Fibroblast of peridontal ligament (primary cell): ENCODE results near the gene OBSL1.
A peak's percentile ranks its signal among the peaks of the same experiment; 100 is the strongest.

Experiments
- DNase-seq: peaks from one replicate; pipeline ENCODE4 v3.0.0-alpha.2; 2010; ENCODE audit errors: extremely low read depth

Gene OBSL1

DNA sequence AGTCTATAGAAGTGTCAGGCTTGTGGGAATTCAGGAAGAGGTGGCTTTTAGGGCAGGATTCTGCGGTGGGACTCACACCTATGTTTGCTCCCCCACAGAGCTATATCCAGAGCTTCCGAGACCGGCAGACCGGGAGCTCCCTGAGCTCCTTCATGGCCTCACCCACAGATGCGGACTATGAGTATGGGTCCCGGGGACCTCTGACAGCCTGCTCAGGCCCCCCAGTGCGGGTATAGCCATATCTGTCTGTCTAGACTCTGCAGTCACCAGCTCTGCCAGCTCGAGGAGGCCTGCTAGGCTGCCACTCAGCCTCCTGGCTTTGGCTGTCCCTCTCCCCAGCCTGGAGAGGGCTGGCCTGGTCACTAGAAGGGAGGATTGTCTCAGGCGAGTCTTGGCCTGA, 21.7 kb downstream of the OBSL1 start:
- DNase-seq = no peak

DNA sequence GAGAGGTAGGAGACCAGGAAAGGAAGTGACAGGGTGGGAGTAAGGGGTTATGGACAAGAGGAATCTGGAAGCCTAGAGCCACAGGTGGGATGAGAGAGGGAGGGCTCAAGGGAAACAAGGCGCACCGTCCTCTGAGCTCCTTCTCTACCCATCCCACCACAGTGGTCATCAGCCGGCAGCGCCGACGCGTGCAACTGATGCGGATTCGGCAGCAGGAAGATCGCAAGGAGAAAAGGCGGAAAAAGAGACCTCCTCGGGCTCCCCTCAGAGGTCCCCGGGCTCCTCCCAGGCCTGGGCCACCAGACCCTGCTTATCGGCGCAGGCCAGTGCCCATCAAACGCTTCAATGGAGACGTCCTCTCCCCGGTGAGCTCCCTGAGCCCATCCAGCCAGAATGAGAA, 22.3 kb downstream of the OBSL1 start:
- no peak for DNase-seq

DNA sequence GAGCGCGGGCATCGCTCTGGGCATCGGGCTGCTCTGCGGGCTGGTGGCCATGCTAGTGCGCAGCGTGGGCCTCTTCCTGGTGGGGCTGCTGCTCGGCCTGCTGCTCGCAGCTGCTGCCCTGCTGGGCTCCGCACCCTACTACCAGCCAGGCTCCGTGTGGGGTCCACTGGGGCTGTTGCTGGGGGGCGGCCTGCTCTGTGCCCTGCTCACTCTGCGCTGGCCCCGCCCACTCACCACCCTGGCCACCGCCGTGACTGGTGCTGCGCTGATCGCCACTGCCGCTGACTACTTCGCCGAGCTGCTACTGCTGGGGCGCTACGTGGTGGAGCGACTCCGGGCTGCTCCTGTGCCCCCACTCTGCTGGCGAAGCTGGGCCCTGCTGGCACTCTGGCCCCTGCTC, 23.7 kb downstream of the OBSL1 start:
- DNase-seq = no peak

DNA sequence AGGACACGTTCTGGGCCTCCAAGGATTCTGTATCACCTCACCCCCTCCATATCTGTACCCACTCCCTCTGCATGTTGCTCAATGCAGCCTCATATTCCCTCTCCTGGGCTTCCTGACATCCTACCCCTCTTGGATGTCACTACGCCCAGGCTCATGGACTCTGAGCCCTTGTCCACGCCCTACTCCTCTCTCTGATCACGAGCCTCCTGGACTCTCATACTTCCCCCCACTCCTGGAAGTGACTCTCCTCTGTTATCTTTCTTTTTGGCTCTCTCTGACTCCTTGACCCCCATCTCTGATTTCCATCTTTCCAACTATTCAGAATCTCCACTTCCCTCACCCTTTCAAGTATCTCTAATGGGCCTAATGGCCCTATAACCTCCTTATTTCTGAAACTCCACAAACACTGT, 25.4 kb downstream of the OBSL1 start:
- DNase-seq = no peak

DNA sequence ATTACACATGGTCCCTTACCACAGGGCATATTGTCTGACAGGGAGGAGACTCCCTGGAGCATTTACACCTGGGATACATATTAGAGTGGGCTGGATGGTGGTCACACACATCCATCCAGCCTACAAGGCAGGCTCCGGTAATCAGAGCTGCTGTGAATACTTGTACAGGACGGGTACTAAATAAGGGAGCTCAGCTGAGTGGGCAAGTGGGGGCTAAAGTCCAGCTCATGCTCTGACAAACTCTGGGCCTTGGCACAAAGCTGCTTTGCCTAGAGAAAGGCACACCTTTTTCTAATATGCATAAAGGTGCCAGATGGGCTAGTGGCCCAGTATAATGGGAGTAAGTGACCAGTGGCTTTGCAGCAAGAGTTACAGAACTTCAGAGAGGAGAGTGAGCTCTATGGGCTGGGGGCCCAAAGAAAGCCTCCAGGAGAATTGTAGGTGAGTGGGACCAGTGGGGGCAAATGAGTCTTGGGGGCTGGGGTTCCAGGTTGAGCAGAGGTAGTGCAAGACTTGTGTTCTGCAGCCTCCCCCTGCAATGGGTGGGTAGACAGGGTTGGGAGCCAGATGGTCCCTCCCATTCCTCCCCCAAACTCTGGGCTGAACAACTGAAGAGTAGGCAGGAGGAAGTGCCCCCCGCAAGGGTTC, 25.9 kb downstream of the OBSL1 start:
- DNase-seq = no peak

DNA sequence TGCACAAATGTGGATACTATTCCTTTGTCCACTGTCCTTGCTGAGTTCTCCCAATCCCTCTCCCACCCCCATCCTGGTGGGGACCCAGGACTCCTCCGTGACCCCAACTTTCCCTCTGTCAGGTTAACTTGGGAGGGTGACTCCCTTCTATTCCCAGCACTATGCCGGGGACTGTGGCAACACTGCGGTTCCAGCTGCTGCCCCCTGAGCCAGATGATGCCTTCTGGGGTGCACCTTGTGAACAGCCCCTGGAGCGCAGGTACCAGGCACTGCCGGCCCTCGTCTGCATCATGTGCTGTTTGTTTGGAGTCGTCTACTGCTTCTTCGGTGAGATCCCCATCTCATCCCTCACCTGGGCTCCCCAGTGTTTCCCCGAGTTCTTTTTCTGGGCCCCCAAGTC, 26.8 kb downstream of the OBSL1 start:
- no peak for DNase-seq

DNA sequence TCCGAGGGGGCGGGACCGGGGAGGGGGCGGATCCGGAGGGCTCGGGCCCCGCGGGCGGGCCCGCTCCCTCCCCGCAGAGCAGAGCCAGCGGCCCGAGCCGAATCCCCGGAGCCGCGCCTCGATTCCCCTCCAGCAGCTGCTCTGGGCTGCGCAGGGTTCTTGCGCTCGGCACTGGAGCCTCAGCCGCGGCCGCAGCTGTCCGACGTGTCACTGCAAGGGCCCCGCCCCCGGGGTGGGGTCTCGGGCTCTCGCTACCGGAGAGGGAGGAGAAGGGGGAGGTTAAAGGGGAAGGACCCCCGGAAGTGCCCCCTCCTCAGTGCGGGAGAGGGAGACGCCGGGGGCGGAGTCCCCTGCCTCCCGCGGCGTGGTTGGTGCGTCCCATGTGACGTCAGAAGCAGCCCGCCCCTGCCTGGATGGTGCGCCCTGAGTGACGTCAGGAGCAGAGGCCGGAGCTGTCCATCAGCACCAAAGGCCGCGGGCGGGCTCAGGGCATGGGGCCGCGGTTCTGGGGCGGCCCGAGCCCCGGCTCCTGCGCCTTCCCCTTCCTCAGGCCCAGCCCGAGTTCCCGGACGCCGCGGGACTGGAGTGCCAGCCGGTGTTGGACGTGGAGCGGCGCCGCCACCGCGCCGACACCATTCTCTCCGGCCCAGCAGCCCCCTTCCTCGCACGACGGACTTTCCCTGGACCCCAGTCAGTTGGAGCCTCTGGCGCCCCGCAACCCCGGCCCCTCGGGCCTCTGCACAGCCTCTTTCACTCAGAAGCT, 27.6 kb downstream of the OBSL1 start, which contains the start of the genes CHPF and TMEM198:
Gene CHPF (minus strand): TSS at position 214 of the 763 bp plus-strand sequence. CDS start 271 bp downstream, outside the sequence.
Gene TMEM198 (plus strand): TSS at position 433 of the 763 bp plus-strand sequence. CDS start 700 bp downstream, outside the sequence.
- DNase-seq = peak; percentile 97

DNA sequence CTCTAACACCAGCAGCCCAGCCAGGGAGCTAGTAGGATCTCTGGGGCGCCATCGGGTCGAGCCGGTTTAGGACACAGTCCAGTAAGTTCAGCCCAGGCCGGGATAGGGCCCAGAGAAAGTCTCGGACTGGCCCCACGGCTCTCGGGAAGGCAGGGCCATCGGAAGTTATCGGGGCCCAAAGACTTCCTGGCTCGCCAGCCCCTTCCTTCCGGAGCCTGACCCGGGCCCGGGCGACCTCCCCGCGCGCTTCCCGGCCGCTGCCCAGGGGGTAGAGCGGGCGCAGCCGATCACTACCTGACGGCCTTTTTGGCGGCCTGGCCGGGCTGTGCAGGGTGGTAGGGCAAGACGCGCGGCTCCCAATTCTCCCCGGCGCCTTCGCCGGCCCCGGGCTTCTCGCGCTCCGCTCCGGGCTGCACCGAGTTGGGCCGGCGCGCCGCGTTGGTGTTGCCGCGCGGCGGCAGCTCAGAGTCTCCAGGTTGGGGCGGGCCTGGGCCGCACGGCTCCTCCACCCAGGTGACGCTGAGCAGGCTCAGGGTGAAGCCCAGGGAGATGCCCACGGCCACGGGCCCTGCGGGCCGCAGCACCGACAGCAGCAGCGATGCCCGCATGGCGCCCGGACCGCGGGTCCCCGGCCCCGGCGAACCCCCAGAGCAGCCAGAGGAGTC, 28.3 kb downstream of the OBSL1 start:
- peak; percentile 14 for DNase-seq

DNA sequence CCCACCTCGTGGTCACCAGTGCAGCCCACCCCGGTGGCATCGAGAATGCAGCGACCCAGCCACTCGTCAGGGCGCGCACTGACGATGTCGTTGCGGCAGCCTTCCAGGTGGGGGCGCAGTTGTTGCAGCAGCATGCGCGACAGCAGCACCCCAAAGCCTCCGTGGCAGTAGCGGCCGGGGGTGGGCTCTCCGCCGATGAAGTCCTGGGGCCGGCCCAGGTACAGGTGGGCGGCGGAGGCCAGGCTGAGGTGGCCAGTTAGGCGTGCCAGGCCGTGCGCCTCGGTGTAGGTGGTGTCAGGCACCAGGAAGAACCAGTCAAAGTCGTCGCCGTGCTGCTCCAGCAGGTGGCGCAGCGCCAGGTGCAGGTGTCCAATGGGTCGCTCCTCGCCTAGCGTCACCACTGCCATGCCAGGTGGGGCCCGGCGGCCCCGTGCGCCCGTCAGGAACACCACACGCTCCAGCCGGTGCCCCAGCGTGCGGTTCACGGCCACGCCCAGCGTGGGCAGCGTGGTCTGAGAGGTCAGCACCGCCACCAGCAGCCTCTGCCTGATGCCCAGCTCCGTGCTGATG, 29.6 kb downstream of the OBSL1 start:
- DNase-seq = peak; percentile 40

DNA sequence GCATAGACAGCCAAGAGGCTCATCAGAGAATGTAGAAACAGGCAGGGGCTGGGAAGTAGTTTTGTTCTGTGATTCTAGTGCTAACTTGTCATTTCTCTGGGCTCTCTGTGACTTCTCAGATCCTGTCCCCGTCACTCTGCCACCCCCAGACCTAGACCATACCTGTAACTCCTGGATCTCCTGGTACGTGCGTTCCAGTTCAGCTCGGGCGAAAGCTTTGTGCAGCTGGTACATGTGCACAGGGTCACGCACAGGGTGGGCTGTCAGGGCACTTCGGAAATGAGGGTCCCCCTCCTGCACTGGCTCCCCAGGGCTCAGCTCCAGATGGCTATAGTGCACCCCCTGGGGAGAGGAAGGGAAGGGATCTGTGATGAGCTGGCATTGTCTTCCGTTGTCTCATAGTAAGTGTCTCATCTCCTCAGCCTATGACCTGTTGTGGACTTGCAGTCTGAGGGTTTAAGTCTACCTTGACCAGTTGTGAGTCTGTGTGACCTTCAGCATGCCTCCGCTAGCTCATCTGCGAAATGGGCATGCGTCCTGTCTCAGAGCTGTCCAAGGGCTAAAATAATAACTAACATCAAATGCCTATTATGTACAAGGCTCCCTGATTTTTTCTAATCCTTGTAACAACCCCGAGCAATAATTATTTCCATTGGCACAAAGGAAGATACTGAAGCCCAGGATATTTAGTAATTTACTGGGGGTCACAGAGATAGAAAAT, 30.4 kb downstream of the OBSL1 start:
- DNase-seq = no peak

DNA sequence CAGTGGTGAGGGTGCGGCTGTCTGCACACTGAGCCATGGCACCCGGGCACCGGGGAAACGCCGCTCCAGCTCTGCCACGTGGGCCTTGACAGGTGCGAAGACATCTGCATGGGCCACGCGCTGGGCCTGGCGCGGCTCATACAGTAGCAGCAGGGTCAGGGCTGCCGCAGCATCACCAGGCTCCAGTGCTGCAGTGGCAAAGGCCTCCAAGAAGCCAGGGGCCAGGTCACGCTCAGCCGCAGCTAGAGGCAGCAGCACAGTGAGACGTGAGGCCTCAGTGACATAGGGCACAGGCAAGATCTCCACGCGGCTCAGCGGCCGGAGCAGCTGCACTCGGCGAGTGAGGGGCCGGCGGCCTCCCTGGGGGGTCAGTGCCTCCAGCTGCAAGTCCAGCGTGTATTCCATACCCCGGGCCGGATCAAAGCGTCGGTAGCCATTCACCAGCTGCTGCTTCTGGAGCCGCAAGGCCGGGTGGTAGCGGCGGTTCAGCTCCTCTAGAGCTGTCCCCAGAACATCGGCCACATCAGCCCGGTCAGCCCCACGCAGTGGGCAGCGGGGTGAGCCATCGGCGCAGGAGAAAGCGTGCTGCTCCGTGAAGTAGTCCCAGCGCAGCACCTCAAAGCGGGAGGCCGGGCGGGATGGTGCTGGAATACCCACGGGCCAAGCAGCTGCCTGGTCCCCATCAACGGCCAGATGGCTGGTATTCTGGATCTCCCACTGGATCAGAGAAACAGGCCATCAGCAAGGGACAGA, 31.2 kb downstream of the OBSL1 start:
- DNase-seq = no peak

DNA sequence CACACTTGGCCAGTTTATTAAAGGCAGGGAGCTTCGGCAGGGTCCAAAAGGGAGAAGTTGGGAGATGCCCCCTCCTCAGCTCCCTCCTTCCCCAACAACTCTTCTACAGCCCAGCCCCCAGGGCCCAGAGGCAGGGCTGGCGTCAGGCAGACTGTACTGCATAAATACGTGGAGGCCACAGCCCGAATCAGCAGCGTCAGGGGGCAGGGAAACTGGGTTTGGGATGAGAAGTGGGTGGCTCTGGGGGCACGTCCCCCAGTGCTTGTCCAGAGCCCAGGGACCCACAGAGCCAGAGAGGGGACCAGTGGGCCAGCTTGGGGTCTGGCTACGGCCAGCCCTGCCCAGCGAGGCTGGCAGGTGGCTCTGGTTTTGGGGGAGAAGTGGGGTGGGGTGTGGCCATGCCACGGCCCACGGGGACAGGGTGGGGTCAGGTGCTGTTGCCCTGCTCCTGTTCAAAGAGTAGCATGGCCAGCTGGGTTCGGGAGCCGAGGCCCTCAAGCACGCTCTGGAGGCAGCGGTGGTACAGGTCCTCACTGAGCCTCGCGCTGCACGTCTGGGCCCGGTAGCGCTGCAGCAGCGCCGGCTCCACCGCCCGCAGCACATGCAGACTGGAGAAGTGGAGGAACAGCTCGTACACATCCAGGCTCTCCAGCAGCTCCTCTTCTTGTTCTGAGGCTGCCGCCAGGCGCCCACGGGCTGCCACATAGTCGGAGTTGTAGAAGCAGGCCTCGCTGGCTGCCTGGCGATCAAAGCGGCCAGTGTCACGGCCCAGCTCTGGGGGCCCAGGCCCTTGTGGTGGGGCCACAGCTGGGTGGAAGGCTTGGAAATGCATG, 32.2 kb downstream of the OBSL1 start:
- DNase-seq = no peak

DNA sequence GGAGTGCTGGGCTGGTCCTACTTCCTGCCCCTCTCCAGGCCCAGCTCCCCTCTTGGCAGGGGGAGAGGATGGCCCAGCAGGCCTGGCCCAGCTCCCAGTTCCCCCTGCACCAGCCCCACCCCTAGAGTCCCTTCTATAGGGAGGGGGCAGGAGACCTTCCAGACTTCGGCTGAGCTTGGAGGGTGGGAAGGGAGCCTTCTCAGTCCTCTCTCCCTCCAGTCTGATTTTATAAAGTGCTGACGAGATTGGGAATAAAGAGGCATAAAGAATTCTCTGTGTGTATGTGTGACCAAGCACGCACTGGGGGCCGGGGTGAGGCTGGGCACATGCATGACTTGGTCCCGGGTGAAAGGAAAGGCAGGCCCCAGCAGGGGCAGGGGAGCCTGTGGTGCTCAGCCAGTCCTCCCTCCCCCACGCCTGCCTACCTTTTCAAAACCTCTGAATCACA, 32.8 kb downstream of the OBSL1 start:
- no peak for DNase-seq

DNA sequence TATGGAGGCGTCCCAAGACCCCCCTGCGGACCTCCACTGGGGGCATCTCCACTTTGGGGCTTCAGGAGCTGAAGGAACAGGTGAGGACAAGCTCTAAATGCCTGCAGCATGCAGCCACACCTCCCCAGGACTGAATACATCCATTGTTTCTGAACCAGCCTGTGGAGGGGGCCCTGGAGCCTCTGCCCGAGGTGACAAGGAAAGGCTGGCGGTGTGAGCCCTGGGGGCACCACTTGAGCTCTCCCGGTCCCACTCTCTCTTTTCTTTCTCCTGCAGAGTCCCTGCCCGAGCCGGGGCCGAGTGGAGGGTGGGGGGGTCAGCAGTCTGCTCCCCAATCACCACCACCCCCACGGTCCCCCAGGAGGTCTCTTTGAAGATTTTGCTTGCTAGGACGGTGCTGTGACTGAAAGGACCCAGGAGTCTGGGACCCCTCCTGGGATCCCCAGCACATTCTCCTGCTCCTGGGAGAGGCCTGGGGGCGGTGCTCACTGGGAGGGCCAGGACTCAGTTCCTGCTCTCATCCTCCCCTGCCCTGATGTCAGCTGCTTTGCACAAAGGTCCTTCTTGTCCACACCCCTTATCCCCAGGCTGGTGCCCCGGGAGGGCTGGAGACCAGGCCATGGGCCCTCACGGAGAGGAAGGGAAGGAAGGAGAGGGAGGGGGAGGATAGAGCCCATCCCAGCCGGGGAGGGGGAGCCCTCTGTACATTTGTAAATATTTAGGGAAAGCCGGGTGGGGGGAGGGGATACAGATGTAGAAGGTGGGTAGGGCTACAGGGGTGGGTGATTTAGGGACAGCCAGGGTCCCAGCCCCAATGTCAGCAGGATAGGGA, 33.5 kb downstream of the OBSL1 start:
- no peak for DNase-seq

DNA sequence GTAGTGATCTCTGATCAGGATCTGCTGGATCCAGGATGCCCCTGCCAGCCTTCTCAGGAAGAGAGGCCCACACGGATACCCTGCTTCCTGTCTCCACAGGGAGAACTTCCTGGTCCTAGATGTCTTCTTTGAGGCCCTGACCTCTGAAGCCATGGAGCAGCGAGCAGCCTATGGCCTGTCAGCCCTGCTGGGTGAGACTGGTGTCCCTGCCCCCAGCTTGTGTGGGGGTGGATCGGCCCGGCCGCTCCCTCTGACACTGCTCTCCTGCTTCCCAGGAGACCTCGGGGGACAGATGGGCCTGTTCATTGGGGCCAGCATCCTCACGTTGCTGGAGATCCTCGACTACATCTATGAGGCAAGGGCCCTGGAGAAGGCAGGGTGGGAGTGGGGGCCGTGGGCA, 34.4 kb downstream of the OBSL1 start:
- no peak for DNase-seq

DNA sequence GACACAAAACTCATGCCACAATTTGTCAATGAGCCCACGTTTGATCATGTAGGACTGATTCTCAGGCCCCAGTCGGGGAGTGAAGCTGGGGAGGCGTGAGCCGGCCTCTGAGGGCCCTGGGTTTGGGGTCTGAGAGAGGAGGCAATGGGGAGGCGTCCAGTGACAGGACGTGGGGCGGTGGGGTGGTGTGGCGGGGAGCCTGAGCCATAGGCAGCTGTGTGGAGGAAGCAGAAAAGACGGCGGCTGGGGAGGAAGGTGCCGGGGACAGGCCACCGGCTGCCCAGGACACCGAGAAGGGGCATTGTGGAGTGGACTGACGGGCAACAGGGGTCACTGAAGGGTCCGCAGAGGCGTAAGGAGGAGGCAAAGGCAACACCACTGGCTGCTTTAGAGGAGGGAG, 34.9 kb downstream of the OBSL1 start:
- no peak for DNase-seq

DNA sequence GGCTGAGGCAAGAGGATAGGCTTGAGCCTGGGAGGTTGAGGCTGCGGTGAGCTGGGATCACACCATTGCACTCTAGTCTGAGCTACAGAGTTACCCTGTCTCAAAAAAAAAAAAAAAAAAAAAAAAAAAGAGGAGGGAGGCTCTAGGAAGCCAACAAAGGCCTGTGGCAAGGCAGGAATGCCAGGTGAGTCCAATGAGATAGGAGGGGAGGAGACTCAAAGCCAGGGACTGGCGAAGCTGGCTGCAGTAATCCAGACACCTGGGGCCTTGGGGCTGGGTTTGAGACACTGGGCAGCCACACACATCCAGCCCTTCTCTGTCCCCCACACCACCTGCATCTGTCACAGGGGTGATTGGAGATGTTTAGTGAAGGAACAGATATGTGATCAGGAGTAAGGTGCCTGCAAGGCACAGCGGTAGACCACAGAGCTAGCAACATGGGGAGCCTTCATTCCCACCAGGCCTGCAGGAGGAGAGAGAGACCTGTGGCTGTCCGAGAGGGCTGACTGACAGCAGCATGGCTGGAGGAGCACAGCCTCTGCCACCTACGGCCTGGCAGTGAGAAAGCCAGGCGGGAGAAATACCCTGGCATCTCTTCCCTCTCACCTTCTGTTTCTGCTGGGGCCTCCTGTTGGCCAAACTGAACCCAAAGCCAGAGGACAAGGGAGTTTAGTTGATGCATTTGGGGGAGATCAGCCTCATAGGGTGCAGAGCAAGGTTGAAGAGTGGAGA, 37.2 kb downstream of the OBSL1 start:
- no peak for DNase-seq

DNA sequence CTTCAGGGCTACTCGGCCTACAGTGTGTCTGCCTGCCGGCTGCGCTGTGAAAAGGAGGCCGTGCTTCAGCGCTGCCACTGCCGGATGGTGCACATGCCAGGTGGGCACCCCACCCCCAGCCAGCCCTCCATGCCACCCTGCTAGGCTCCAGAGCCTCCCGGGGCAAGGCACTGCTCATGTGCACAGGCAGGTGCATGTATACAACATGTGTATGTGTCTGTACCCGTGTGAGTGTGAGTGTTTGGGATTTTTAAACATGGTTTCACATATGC, 39.0 kb downstream of the OBSL1 start:
- no peak for DNase-seq
